AG08395 (cell line): ENCODE data around the gene CHN1.
A peak's percentile ranks its signal among the peaks of the same experiment; 100 is the strongest.

Experiments used
- DNase-seq: peaks from one replicate; pipeline ENCODE4 v3.0.0; 2012; ENCODE audit warnings: mixed read lengths, low spot score

CHN1 gene

DNA sequence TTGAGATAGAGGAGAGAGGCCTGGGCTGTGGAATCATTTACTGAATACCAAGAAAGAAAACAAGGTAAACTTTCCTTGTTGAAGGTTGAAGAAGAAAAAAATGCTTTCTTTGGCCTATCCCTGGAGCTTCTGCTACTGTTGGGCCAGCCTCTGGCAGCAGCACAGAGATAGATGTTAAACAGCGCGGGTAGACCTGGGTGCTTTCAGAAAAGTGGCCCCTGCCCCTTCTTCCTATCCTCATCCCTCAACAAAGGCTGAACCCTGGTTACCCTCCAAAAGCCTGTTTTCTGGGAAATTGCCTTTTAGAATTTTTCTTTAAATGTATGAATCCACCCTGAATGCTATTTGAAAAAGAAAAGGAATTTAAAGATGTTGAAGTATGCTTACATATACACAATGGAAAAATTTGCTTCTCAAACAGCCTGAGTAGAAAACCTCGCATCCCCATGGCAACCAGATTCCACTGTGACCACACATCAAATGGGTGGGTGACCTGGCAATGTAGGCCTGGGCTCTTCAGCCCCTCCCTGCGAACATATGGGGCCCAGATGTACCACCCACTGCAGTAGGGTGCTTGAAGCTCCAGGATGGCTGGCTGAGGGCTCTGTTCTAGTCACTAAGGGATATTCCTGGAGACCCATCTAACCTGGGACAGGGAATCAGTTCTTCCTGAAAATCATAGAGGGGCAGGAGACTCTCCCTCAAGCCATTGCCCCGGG is 217.5 kb downstream of the CHN1 start:
- peak; percentile 97 for DNase-seq

DNA sequence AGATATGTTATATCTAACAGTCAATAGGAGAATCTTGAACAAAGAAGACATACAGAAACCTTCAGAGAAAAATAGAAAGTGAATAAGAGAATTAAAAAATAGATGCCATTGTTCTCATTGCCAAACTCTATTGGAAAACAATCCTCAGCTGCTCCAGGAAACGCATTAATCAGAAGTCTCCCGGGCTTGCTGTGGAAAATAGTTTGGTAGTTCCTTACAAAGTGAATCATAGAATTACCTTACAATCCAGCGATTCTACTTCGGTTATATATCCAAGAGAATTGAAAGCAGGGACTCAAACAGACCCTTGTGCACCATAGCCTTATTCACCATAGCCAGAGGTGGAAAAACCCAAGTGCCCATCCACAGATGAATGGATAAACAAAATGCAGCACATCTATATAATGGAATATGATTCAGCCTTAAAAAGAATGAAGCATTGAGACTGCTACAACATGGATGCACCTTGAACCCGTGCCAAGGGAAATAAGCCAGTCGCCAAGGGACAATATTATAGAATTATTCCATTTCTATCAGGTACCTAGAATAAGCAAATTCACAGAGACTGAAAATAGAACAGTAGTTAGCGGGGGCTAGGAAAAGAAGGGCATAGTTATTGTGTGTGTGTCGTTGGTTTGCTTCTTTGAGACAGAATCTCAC is 219.0 kb downstream of the CHN1 start:
- DNase-seq: peak; percentile 18

DNA sequence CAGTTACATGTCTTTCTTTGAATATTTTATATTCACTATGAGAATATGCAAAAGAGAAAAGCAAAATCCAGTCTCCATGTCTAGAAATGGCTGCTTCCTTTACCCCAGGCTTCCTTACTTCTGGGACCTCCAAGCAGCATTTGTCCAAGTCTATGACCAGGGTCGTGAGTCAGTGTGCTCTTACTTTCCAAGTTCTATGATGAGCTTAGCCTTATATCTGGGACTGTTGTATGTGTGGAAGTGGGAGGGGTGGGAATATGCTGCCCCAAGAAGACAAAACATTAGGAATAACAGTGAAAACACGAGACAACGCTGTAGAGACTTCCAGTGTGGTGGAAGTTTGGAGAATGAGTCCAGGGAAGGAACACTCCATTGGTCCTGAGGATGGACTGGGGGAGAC is 219.7 kb downstream of the CHN1 start:
- no peak for DNase-seq

DNA sequence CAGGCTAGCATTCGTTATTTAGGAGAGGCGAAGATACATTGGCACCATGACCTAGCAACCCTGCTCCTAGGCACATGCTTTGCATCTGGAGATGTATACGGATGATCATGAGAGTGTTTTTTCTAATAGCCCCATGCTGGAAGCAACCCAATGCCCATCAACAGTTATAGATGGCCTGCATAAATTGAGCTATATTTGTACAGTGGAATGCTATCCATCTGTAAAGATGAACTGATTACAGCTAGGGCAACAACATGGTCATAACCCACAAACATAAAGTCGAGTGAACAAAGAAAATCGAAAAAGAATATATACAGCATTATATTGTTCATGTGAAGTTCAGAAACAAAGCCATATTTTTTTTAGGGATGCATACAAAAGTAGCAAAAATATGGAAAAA is 220.3 kb downstream of the CHN1 start:
- DNase-seq: no peak

DNA sequence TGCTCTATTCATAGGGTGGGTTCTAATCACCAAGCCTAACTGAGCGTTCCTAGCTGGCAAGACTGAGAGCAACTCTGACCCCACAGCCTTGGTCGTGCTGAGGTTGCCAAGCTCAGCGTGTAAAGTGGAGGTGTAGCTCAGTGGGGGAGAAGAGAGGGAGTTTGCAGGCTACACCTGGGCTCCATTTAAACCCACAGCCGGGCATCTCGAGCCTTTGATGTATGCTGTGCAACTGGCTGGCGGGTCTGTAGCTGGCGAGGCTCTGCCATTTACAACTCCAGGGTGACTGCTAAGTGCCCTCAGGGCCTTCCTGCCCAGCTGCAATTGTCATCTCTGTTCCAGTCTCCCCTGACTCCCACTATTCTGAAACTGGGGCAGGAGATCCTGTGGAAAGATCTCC is 220.9 kb downstream of the CHN1 start:
- DNase-seq: no peak

DNA sequence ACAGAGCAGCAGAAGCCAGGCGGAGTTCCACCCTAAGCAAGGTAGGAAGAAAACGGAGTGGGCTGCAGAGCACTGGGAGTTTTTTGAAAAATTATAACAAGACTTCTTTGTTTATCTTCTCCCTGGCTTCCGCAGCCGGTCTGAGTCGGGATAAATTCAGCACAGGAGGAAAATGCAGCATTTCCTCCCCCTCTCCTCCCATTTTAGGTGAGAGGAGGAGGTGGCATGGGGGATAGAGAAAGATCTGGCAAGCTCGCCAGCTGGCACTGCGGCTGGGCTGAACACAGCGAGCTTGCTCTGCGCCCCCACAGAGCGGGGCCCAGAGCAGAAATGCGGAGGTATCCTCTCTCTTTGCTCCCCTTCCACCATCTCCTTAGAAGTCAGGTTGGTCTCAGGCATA is 223.2 kb downstream of the CHN1 start:
- no peak for DNase-seq

DNA sequence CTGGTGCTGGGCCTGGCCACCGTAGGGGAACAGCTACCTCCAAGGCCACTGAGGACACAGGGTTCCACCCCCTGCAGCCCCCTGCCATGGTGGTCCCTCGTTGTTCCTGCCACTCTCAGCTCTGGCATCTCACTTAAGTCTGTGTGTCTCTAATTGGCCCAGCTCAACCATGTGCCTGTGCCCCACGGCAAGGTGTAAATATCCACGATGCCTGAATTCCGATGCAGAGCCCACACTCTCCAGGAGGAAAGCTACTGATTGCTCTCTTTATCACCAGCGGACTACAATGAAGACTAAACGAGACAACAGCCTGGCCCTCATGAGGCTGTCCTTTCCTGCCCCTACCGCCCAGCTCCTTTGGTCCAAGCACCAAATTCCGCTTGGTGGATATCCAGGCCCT is 223.9 kb downstream of the CHN1 start:
- no peak for DNase-seq

DNA sequence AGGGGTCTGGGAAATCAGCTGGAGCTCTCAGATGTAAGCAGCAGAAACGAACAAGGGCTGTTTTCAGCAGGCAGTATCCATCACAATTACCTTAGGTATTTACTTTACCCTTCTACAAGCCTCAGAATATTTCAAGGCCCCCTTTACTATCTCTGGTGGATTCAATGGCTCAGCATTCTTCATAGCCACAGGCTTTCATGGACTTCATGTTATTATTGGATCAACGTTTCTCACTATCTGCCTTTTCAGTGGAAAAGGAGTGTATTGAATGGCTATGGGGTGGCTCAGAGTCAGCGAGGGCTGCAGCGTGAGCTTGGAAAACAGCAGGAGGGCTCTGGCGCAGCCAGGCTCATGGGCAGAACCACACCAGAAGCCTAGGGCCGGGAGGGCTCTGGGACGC is 224.3 kb downstream of the CHN1 start:
- DNase-seq: no peak

DNA sequence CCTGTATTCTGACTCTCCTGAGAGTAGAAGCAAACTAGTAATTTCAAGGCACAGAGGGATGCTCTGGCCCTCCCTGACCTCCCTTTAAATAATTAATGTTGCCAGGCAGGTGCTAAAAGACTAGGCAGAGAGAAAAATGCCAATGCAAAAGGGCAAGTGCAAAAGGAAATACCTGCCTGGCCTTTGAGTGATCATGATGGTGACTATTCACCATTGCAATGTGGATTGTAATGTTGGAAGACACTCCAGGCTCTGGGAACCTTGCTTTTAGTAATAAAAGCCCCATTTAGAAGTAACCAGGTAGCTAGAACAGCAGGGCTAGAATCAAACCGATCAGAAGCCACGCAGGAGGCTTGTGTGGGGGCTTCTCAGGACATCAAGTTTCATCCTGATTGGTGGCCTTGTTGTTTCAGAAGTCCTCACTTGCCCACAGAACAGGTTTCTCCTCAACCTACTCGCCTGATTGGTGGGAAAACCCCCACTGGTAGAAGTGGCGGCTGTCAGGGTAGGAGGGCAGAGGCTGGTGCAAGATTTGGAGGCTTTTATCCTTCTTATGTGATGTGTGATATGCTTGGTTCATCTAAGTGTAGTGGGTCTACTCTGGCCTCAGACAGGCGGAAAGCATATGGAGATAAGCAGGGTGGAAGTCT is 224.9 kb downstream of the CHN1 start:
- no peak for DNase-seq

DNA sequence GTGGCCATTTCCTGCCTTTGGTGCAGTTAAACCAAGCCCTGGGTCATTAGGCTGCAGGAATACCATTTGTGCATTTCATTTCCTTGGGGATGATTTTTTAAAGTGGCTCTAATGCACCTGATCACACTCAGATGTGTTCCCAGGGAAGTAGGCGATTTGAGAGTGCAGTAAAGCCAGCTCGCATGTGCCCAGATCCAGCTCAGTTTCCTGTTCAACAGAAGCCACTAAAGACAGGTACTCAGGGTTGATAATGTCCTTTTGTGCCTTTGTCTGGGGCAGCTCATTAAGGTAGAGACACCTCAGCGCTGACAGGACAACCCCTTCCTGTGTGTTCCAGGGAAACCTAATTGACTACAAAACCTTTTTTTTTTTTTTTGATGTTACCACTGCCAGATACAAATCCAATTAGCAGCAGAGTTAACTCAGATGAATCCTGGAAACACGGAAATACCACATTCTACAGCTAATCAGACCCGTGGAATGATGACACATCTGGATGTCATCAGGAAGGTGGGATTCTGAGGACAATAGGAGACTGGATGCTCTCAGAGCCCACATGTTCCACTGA is 225.7 kb downstream of the CHN1 start:
- DNase-seq: peak; percentile 60

DNA sequence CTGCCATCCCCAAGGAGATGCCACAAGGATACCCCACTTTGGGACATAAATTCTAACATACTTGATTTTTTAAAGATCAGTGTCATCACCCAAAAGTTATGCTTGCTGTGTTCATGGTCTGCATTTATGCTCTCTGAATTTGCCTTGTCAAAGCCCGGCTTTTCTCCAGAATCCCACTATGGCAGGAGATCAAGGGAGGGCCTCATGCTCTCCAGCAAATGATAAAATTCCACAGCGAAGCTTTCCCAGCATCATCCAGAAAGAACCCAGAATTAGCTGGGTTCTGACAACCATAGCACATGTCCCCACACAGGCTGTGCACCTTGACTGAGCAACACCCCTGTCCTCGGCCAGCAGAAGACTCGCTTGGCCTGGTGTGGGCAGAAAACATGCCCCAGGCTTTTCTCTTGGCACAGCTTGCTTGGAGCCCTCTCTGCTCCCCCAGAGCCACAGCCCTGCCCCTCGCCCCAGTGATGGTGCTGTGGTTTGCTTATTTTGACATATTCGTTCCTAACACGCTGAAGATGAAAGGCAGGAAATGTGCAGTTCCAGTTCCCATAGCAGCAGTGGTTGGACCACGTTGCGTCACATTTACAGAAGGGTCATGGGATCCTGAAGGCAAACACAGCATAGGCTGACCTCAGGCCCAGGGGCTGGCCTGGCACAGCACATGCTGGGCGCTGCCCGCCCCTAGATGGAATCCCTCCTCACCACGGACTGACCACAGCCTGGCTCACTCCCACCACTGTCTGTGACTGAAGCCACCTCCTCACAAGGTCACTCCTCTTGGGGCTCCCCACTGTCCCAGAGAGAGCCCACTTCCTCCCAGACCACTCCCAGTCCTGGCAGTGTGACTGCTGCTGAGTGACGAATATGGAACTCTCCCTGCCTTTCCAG is 226.8 kb downstream of the CHN1 start:
- DNase-seq: peak; percentile 95

DNA sequence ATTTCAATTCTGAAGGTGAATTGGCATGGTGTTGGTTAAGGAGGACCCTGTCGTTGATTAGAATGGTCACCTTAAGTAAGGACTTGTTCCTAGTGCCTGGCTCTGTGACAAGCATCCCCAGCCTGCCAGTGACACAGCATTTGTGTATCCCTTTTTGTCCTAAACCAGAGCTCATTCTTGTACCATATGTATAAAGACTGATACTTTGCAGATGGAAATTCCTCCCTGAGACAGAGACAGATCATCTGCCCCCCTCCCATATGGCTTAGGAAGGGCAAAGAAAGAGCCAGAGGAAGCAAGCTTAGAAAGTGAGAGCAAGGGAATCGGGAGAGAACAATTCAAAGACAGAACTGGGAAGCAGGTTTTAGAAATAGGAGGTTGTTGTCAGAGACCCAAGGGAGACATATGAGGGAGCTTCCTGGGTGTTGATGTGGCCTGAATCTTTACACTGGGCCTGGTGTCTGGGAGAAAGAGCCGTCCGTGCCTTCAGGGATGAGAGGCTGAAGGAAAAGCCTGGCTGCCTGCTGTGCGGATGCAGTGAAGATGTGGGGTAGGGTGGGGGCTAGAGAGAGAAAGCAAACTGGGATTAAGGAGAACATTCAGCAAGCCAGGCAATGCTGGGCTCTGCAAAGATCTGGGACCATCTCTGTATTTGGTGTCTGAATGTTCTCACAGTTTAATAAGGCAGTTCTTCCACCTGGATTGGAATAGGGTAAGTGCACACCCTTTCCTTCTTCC is 227.7 kb downstream of the CHN1 start:
- DNase-seq: peak; percentile 41

DNA sequence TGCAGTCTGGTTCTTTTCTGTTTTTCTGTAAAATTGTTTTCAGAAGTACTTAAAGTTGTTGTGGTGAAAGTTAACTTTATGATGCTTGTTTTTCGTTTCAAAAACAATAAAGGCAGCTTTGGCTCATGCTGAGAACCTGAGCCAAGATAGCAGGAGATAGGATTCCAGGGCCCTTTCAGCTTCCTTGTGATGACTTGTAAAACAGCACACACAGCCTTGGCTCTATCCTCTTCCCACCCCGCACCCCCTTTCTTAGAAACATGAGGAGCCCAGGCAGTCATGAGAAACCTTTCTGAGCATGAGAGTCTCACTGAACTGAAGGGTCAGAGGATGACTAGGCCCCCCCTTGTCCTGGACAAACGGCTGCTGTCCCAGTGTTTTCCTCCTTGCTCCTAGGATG is 228.5 kb downstream of the CHN1 start:
- DNase-seq: no peak

DNA sequence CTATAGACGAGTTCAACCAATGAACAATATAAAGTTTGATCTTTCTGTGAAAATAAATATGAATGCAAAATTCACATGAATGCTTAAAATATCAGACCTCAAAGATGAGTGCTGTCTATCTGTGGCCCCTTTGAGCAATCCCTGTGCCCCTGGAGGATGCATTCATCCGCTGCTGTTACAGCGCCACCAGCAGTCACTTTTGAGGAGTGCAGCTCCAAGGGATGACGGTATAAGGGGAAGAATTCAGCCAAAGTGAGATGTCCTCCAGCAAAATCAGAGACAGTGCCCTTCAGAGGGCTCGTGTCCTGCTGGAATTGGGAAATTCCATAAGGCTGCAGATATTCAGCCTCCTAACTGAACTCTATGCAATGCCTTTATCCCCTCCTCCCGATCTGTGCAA is 229.0 kb downstream of the CHN1 start:
- DNase-seq: no peak

DNA sequence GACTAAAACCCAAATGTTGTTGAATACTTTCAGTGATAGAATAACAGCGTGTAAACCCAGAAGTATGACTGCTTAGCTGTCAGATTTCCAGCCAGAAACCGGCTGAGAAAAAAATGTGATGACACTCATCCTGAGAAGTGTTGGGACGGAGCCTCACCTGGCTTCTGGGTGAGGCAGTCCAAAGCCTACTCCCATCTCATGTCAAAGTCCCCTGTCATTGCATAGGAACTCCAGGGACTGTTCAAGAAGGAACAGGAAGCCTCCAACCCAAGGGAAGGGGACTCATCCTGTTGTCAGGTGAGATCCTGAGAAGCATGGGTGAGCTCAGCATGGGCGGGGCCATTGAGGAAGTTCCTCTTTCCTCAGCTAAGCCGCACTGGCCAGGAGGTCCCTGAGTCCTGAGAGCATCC is 229.6 kb downstream of the CHN1 start:
- no peak for DNase-seq

DNA sequence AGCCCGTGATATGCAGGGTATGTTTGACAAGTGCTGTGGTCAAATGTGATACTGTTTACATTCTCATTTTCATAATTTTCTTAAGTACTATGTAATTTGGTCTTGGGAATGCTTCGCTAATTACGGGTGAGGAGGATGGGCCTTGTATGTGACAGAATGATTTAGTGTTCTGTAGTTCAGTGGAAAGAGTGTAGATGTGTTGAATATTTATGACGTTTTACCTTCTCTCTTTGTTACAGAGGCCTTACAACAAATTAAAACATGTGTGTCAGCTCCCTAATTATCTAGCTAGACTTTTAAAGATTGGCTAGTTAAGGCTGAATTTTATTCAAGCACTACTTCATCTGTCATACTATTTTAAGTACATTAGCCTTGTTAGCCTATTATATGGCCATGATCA is 230.3 kb downstream of the CHN1 start:
- no peak for DNase-seq

DNA sequence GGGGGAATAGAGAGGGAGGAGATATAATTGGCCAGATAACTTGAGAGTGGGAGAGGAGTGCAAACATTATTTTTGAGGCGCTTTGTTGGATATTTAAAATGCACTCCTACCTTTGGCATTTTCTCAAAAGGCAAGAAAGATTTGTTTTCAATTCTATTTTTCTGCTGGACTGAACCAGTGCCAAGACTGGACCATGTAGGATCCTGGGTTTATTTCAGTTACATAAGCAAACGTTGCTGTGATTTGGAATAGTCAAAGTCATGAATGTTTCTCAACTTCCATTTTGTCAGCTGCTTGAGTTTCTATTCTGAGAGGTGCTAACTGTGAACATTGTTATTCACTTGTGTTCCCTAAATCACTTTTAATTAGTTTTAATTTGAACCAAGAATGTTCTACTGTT is 232.0 kb downstream of the CHN1 start:
- DNase-seq: no peak

DNA sequence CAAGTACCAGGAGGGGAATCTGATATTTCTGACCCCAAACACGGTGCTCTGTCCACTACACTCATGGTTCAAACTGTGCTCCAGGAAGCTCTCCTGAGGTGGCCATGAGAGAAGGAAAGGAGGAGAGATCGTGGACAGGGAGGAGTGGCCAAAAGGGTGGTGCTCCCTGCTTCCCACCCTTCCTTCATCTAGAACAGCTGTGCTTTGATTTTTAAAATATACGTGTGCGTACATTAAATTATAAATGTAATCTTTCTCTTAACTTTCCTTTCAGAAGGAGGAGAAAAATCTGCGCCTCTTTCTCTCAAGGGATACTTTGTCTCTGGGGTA is 232.7 kb downstream of the CHN1 start:
- no peak for DNase-seq

DNA sequence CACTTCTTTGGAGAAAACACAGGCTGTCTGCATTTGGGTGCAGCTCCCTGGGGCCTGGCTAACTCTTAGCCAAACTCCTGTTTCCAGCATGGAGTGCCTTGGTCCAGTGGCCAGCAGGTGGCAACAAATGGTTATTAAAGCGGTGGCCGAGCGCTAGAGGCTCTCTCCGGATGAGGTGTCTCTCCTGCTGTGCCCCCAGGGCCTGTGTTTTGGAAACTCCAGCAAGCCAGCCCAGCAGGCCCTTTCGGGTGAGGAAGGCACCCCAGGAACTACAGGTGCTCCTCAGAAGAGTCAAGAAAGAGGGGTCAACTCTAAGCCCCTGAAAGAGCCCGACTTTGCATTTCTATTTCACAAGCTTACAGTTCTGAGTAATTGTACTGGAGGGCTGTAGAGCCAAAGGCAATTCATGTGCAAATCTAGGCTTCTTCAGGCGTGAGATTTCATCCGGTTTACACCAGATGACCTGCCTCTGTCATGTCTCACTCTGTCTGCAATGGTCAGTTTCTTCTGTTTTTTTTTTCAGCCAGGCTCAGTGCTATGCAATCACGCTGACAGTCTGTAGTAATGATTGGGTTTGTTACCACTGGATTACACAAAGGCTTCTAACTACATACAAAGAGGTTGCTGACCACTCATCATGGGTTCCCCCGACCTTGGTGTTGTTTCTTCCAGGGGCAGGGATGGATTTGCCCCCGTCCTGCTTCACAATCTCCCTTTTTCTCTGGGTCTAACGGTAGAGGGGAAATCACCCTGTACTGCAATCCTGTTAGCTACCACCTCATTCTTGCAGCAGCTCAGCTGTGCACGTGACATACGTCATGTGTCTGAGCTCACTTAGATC is 233.3 kb downstream of the CHN1 start:
- peak; percentile 89 for DNase-seq

DNA sequence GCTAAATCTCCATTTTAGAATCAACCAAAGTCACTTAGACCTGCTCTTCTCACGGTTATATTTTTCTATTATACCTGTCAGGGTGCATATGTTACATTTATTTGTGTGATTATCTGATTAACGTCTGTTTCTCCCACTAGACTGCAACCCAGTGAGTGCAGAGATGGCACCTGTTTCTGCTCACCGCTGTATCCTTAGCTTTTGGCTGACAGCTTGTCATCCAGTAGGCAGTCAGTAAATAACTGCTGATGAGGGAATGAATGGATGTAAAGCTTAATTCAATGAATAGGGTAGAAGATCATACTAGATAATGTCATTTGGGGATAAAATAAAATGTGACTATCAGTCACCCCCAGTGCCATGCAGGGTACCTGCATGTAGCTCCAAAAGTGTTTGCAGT is 234.0 kb downstream of the CHN1 start:
- no peak for DNase-seq

DNA sequence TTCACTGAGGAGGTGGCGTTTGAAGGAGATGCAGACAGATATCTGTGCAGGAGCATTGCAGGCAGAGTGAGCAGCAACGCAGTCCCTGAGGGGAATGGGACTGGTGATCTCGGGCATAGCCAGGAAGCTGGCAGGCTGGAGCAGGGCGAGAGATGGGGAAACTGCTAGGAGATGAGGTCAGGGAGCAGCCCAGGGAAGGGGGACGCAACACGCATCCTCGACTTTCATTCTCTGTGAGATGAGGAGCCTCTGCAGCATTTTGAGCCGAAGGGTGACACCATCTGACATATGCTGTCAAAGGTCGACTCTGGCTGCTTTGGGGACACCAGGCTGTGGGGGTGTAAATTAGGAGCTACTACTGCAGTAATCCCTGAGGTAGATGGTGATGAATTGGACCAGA is 236.6 kb downstream of the CHN1 start:
- DNase-seq: no peak
